Measurements from ENCODE around the gene PRKG1. TPM values are rescaled to one million over a fixed set of nuclear protein-coding genes. Genes with fewer than 3 reads are reported as not detected.

The PRKG1 gene
- total and polyA plus RNA-seq, 2 donors (not counting 1 experiment from before 2014, with no cell fraction given), result not detected

DNA sequence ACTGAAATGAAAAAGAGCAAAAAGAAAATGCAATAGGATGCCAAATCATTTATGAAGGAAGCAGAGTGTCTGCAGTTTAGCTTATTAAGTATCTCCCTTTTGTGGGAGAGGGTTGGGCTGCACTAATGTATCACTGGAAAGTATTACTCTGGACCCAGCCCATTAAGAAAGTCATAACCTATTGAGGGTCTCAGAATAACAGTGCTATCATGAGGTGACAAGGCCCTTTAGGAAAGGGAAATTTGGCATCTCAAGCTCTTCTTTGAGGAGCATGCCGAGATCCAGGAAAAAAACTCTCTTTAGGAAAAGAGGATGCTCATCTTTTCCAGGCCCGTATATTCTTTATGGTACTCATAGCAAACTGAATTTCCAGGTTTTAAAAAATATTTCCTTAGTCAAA lies 114.6 kb downstream of the PRKG1 start:
- intact Hi-C loops (cut with micrococcal nuclease), result no loop called here
- H3K4me1 ChIP-seq (ENCODE audit: control insufficient read depth in 2 of 2, insufficient read depth in 2 of 2, low read length in 2 of 2), result no peaks in the 10 kb centered on the region
- 100% methylated on average over 1 of the region's 2 CpGs for WGBS (ENCODE audit: insufficient coverage)
- no peaks in the 10 kb centered on the region for H4K20me1 ChIP-seq (ENCODE audit: control insufficient read depth, insufficient read depth, low read length, poor library complexity, severe bottlenecking)
- Mint-ChIP-seq H3K9me3 (ENCODE audit: insufficient read depth) (no peaks in the 10 kb centered on the region), H3K27ac (no peak overlapping the region), H3K4me1 (no peaks in the 10 kb centered on the region), H3K4me3 (no peak overlapping the region), H3K27me3 (no peaks in the 10 kb centered on the region)
- no peaks in the 10 kb centered on the region for H3K36me3 ChIP-seq (replicated peaks in 1 of 2; ENCODE audit: control extremely low read depth in 1 of 2, control insufficient read depth in 1 of 2, extremely low read depth in 1 of 2, insufficient read depth in 2 of 2, low read length in 1 of 2)
- no peak overlapping the region for H3K9ac ChIP-seq (ENCODE audit: low read length)
- H3K79me2 ChIP-seq (ENCODE audit: control insufficient read depth, insufficient read depth, low read length), result no peaks in the 10 kb centered on the region
- H3K9me3 ChIP-seq (ENCODE audit: control extremely low read depth in 1 of 3, control insufficient read depth in 2 of 3, insufficient read depth in 1 of 3, low read length in 2 of 3), result no peaks in the 10 kb centered on the region
- no peaks in the 10 kb centered on the region for H3K27me3 ChIP-seq (replicated peaks in 1 of 4; ENCODE audit: control extremely low read depth in 1 of 4, control insufficient read depth in 3 of 4, insufficient read depth in 4 of 4, low read length in 3 of 4)
- H2AFZ ChIP-seq (ENCODE audit: insufficient read depth, low read depth, low read length, poor library complexity, severe bottlenecking), result no peak overlapping the region
- ATAC-seq (ENCODE audit: low read depth) (no peak), DNase-seq (no peak)
- no peak overlapping the region for H3K4me2 ChIP-seq (replicated peaks; ENCODE audit: low read depth, low read length, poor library complexity, severe bottlenecking)
- ChIA-PET CTCF (no interaction called here), POLR2A (no interaction called here)
- TF ChIP-seq, protein P1, sequence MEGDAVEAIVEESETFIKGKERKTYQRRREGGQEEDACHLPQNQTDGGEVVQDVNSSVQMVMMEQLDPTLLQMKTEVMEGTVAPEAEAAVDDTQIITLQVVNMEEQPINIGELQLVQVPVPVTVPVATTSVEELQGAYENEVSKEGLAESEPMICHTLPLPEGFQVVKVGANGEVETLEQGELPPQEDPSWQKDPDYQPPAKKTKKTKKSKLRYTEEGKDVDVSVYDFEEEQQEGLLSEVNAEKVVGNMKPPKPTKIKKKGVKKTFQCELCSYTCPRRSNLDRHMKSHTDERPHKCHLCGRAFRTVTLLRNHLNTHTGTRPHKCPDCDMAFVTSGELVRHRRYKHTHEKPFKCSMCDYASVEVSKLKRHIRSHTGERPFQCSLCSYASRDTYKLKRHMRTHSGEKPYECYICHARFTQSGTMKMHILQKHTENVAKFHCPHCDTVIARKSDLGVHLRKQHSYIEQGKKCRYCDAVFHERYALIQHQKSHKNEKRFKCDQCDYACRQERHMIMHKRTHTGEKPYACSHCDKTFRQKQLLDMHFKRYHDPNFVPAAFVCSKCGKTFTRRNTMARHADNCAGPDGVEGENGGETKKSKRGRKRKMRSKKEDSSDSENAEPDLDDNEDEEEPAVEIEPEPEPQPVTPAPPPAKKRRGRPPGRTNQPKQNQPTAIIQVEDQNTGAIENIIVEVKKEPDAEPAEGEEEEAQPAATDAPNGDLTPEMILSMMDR (IDR thresholded peaks at IDR 0.05), result no peak
- no peak for TF ChIP-seq EZH2 (IDR thresholded peaks at IDR 0.05; ENCODE audit: borderline replicate concordance, insufficient read depth, low read depth, low read length, poor library complexity, severe bottlenecking)
- H3K4me3 ChIP-seq (ENCODE audit: control extremely low read depth in 1 of 5, extremely low read depth in 1 of 5, insufficient read depth in 1 of 5, low read depth in 2 of 5, low read length in 4 of 5), result no peak overlapping the region
- no peak overlapping the region for H3K27ac ChIP-seq (ENCODE audit: low read length in 2 of 2)

DNA sequence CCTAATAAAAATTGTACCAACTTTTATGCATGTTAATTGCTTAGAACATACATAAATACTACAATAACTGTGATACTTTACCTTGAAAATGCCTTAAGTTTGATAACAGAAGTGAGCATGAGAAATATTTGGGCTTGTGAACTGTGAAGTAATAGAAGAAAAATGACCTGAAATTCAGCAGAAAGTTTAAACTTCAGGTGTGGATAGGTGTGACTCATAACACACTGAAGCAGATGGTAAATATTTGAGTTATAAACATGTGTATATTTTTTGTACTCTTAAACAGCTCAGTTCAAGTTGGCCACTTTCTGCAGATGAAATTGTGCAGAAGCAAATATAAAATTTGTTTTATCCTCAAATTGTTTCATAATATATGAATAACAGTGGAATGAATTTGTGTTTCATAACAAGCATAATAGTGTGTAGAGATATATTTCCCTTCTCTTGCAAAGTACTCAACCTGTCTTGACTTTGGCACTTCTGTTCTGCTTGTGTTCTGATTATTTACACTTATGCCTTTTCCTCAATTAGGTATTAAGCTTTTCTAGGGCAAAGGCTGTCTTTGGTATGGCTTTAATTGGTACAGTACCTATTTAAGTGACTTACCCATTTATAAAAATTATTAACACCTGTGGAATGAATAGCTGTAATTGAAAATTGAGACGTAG lies 122.4 kb downstream of the PRKG1 start:
- H4K20me1 ChIP-seq (ENCODE audit: control insufficient read depth, insufficient read depth, low read length, poor library complexity, severe bottlenecking), result no peaks in the 10 kb centered on the region
- H3K36me3 ChIP-seq (replicated peaks in 1 of 2; ENCODE audit: control extremely low read depth in 1 of 2, control insufficient read depth in 1 of 2, extremely low read depth in 1 of 2, insufficient read depth in 2 of 2, low read length in 1 of 2), result no peaks in the 10 kb centered on the region
- no peaks in the 10 kb centered on the region for H3K4me1 ChIP-seq (ENCODE audit: control insufficient read depth in 2 of 2, insufficient read depth in 2 of 2, low read length in 2 of 2)
- no peak for ATAC-seq (ENCODE audit: low read depth)
- no peak overlapping the region for H3K27ac ChIP-seq (ENCODE audit: low read length in 2 of 2)
- Mint-ChIP-seq H3K9me3 (ENCODE audit: insufficient read depth) (no peaks in the 10 kb centered on the region), H3K4me3 (no peak overlapping the region), H3K4me1 (no peaks in the 10 kb centered on the region), H3K27me3 (no peaks in the 10 kb centered on the region), H3K27ac (no peak overlapping the region)
- TF ChIP-seq EZH2 (IDR thresholded peaks at IDR 0.05; ENCODE audit: borderline replicate concordance, insufficient read depth, low read depth, low read length, poor library complexity, severe bottlenecking), result no peak
- TF ChIP-seq, protein P1 (IDR thresholded peaks at IDR 0.05), result no peak
- H3K79me2 ChIP-seq (ENCODE audit: control insufficient read depth, insufficient read depth, low read length), result no peaks in the 10 kb centered on the region
- ChIA-PET CTCF (no interaction called here), POLR2A (no interaction called here)
- DNase-seq, result no peak
- no peak overlapping the region for H3K9ac ChIP-seq (ENCODE audit: low read length)
- intact Hi-C loops (cut with micrococcal nuclease), result no loop called here
- no peak overlapping the region for H2AFZ ChIP-seq (ENCODE audit: insufficient read depth, low read depth, low read length, poor library complexity, severe bottlenecking)
- H3K4me2 ChIP-seq (replicated peaks; ENCODE audit: low read depth, low read length, poor library complexity, severe bottlenecking), result no peak overlapping the region
- H3K4me3 ChIP-seq (ENCODE audit: control extremely low read depth in 1 of 5, extremely low read depth in 1 of 5, insufficient read depth in 1 of 5, low read depth in 2 of 5, low read length in 4 of 5), result no peak overlapping the region
- no peaks in the 10 kb centered on the region for H3K9me3 ChIP-seq (ENCODE audit: control extremely low read depth in 1 of 3, control insufficient read depth in 2 of 3, insufficient read depth in 1 of 3, low read length in 2 of 3)
- no CpG with 5 or more reads among the region's 1 CpG for WGBS (ENCODE audit: insufficient coverage)
- H3K27me3 ChIP-seq (replicated peaks in 1 of 4; ENCODE audit: control extremely low read depth in 1 of 4, control insufficient read depth in 3 of 4, insufficient read depth in 4 of 4, low read length in 3 of 4), result no peaks in the 10 kb centered on the region

All from B cell (primary cell).